Activated CD4-positive, alpha-beta T cell treated with anti-CD3 and anti-CD28 coated beads for 4 hours (primary cell): ENCODE results near the gene BTBD17.

Source experiments
- DNase-seq, 2 donors: peaks; one replicate each; pipeline ENCODE4 v3.0.0-alpha.2; 2020

Gene BTBD17

DNA sequence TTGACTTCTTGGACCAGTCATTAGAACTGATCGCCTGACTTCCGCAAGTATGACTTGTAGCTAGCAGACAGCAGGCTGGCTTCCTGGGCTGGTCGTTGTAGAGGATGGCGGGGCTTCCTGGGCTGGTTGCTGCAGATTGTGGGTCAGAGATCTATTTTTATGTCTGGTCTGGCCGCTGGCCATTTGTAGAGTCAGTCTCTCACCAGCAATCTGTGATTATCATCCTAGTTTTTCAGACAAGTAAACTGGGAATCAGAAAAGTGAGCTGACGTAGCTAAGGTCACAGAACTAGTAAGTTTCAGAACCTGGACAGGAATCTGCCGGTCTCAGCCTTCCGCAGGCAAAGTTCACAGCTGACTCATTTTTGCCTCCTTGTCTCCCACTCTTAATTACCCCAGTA lies 24.7 kb upstream of the BTBD17 start:
- no peak for DNase-seq

- no peak for DNase-seq
Observed at GRCh38 chr17:74385201-74385600, 23.5 kb upstream of the BTBD17 start.

DNA sequence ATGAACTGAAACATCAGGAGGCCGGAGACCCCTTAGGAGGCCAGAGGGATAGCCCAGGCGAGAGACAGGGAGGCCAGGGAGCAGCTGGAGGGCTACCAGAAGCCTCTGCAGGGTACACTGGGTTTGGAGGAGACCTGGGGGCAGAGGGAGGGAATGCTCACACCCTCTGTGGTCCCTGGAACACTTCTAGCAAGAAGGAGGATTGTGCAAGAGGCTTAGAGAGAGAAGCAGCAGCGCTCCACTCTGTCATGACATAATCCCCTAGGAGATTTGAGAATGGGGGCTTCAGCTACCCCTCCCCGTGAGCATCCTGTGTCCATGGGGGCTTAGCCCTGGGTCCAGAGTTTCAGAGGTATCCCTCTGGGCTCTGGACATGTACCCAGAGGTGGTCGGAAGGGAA lies 21.5 kb upstream of the BTBD17 start:
- DNase-seq = no peak

DNA sequence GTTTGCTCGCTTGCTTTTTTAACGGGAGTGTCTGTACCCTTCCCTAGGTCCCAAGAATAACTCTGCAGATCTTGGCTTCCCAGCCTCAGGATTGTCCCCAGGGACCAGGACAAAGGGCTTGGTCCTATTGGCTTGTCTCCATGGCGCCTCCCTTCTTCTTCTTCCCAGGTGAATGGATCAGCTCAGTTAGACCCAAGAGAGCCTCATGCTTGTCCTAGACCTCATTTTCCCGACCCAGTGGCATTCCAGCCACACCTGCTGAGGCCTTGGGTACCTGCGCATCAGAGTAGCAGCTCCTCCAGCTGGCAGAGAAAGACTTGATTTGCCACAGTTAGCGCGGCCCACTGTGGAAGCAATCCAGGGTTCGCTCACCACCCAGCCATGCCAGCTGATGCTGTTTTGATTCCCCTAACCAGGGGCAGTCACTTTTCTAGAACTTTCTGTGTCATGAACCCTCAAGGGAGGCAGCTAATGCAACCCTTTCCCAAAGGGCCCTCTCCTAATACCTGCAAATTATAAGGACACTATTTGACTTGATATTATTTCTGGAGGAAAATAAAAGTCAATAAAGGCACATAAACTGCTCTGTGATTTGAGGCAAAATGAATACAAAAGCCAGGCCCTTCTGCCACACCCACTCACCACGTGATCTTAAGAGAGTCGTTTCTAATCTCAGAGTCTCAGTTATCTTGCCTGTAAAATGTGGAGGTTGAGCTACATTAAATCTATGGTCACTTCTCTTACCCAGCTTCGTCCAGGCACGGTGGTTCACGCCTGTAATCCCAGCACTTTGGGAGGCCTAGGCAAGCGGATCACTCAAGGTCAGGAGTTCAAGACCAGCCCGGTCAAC lies 19.5 kb upstream of the BTBD17 start:
- DNase-seq = no peak

GRCh38 chr17:74380086-74380958 lies 18.7 kb upstream of the BTBD17 start:
- DNase-seq = no peak

DNA sequence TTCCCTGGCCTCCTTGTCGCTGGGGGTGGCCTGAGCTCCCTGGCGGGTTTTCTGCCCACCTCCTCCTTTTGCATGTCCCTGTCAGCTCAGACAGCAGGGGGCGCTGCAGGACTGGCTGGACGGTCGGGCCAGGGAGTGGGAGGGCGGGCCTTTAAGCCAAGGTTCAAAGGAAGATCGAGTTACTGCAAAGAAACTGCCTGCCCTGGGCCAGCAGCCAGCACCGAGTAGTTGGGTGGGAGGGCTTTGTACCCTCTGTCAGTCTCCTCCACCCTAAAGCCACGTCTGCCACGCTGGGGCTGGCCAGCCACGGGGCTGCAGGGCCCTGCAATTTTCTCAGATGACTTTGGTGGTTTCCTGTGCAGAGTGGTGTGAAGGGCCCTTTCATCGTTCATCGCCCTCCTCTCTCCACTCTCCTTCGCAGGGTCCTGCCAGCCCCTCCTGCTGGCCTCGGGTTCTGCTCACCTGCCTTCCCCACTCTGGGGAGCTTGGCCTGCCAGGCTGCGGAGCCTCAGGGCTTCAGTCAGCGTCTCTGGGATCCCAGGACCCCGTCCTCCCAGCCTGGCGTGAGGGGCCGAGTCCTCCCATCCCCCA lies 17.9 kb upstream of the BTBD17 start:
- peak; percentile 88 to 92 for DNase-seq

DNA sequence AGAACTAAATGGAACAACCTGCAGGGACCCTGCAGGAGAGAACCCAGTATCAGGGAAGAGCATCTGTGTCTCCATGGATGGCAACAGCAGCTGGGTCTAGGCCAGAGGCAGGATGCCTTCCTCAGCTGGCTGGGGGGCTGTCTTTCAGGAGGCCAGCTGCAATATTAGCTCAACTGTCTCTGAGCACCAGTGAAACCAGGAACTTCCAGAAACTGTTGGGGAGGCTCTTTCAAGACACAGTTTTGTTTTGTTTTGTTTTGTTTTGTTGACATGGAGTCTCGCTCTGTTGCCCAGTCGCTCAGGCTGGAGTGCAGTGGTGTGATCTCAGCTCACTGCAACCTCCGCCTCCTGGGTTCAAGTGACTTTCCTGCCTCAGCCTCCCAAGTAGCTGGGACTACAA lies 13.2 kb upstream of the BTBD17 start:
- no peak for DNase-seq

DNA sequence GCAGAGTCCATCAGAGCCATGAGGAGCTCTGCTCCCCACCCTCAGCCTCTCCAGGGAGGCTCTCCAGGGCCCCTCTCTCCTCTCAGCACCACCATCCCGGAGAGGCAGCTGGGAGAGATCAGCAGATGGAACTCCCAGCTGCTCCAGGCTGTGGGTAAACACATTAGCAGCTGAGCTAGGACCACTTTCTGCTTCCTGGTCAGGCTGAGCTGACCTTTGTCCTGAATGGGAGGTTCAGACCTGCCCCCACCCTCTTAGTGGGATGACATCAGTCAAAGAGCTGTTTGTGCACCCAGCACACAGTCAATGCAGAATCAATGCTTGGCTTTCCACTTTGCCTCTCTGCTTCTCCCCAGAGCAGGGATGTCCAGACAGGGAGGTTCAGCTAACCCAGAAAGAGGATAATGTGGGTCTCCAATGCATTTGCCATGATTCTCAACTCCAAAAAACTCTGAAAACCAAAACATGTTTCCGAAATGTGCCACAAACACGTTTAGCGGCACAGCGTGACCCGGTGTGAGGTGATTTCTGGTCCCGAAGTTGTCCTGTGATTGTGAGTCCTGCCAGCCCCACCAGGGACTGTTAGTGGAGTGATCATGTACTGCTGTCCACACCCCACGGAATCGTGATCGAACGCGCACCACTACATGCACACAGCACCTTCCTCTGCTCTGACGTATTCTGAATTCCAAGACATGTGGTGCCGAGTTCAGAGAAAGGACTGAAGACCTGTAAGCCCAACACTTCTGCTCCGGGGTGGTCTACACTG lies 12.4 kb upstream of the BTBD17 start:
- DNase-seq = no peak

DNA sequence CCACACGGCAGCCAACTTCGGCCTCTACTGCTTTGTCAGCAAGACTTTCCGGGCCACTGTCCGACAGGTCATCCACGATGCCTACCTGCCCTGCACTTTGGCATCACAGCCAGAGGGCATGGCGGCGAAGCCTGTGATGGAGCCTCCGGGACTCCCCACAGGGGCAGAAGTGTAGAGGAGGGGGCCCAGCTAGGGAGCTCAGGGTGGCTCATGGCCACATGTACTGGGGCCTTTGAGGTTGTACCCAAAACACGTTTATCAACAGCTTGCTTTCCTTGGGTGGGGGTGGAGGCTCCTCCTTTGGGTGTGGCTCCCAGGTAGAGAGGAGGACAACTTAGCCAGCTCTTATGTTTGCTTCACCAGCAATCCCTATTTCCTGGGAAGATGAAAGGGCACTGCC lies 10.8 kb upstream of the BTBD17 start:
- no peak for DNase-seq

DNA sequence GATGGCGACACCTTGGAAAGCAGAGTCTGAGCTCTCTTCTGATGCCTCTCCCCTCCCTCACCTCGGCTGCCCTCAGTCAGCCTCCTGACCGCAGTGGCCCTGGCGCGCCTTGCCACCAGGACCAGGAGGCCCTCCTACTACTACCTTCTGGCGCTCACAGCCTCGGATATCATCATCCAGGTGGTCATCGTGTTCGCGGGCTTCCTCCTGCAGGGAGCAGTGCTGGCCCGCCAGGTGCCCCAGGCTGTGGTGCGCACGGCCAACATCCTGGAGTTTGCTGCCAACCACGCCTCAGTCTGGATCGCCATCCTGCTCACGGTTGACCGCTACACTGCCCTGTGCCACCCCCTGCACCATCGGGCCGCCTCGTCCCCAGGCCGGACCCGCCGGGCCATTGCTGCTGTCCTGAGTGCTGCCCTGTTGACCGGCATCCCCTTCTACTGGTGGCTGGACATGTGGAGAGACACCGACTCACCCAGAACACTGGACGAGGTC lies 10.0 kb upstream of the BTBD17 start:
- DNase-seq = no peak

- DNase-seq = no peak
Observed at GRCh38 chr17:74369665-74370490, 8.2 kb upstream of the BTBD17 start.

- DNase-seq = peak; percentile 73 to 80
Observed at GRCh38 chr17:74369221-74369620, 7.6 kb upstream of the BTBD17 start.

DNA sequence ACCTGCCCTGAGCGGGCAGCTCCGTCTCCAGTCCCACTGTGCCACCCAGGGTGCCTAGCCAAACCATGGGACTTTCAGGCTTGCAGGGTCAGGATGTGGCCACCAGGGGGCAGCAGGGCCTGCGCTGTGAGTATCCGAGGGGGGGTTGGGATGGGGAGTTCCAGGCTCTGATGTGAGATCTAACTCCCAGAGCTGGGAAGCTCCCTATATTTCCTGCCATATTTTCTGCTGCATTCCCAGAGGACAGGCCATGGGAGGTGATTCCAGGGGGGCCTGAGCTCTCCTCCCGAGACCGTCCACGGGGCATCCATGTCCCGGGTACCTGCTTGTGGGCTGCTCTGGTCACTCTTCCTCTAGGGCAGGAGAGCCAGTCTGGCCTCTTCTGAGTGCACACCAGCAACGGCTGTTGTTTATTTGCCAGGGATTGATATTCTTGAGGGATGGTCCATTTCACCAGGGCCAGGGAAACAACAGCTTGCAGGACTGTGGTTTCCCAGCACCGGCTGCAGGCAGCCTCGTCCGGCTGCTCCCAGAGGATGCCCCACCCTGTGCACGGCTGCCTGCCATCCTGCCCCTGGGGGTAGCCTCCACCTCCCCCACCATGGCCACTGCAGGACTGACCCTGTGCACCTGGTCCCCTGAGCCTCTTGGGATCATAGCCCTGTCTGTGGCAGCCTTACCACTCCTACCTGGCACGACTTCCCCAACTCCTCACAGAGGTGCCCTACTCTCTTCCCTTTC lies 6.8 kb upstream of the BTBD17 start:
- DNase-seq = peak; percentile 67 to 76

DNA sequence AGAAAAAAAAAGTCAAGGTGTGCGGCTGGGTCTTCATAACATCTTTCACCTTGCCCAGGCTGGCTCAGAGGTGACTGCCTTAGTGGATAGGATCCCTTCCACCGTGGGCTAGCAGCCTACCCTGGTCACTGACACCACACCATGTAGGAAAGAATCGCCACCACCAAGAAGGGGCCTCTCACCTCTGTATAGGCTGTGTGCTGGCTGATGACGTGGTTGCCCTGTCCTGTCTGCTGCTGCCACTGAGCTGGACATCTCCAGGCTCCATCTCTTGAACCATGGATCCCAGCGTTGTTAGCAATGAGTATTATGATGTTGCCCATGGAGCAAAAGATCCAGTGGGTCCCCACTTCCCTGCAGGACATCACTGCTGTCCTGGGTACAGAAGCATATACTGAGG lies 5.5 kb upstream of the BTBD17 start, which contains the start of gene GPR142:
Gene GPR142, plus strand, starts transcription at position 301 of the 400 bp plus-strand sequence. CDS start 2,035 bp downstream, outside the sequence.
- no peak for DNase-seq

GRCh38 chr17:74362810-74363498 lies 1.3 kb upstream of the BTBD17 start:
- DNase-seq = no peak

DNA sequence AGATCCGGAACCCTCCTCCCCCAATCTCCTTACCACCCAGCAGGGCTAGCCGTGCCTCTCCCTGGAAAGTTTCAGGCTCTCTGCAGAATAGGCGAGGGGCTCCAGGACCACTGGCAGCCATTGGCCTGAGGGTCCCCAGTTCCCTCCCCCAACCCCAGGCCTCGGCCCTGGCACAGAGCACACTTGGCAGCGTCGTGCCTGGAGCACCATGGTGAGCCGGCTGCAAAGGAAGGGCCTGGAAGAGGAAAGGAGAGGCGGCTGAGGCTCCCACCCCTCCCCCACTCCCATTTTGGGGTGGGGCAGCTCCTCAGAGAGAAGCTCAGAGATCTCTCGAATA lies 369 bp upstream of the BTBD17 start:
- DNase-seq = no peak

GRCh38 chr17:74360899-74361229 lies 804 bp downstream of the BTBD17 start:
- no peak for DNase-seq

GRCh38 chr17:74359916-74360315 lies 1.8 kb downstream of the BTBD17 start:
- no peak for DNase-seq

GRCh38 chr17:74358697-74359096 lies 3.0 kb downstream of the BTBD17 start:
- no peak for DNase-seq

- DNase-seq = no peak
Observed at GRCh38 chr17:74357466-74357809, 4.2 kb downstream of the BTBD17 start.
